SU-DHL-6 (cell line): Measurements from ENCODE around the gene KDM2A.

ENCODE experiments used
- H2AFZ ChIP-seq: fragments of 200-600 bp; sonication (generic); 2 replicates; pipeline ENCODE4 v1.6.1; 2014; ENCODE audit warnings: low read depth, mild to moderate bottlenecking, moderate library complexity, mixed read lengths, antibody characterized with exemption, low read length; ENCODE audit not compliant: severe bottlenecking
- H3F3A ChIP-seq: fragments of 200-600 bp; shearing (Covaris generic); 2 replicates; pipeline ENCODE4 v1.6.0; 2016; ENCODE audit warnings: antibody characterized with exemption, mild to moderate bottlenecking; ENCODE audit not compliant: insufficient read depth
- H3K27ac ChIP-seq: fragments of 200-600 bp; sonication (generic); 2 replicates; pipeline ENCODE4 v1.5.1; 2016; ENCODE audit warnings: low read depth, mild to moderate bottlenecking, low read length, moderate library complexity, mixed read lengths
- H3K27me3 ChIP-seq: fragments of 200-600 bp; sonication (generic), shearing (Covaris generic); 2 replicates; pipeline ENCODE4 v1.6.0; 2014; ENCODE audit warnings: mild to moderate bottlenecking, low read length
- H3K36me3 ChIP-seq: fragments of 200-600 bp; sonication (generic); 2 replicates; pipeline ENCODE4 v1.6.1; 2014; ENCODE audit warnings: mild to moderate bottlenecking, low read length, mixed read lengths
- H3K4me2 ChIP-seq: fragments of 300-600, 200-600 bp; shearing (Covaris generic), sonication (generic); 2 replicates; pipeline ENCODE4 v1.6.0; 2014; ENCODE audit warnings: low read length, low read depth, mild to moderate bottlenecking; ENCODE audit not compliant: poor library complexity, severe bottlenecking
- H3K4me3 ChIP-seq: fragments of 200-600 bp; sonication (generic); 2 replicates; pipeline ENCODE4 v1.5.1; 2014; ENCODE audit warnings: antibody characterized with exemption, low read length, mild to moderate bottlenecking, mixed read lengths; ENCODE audit not compliant: insufficient read depth, poor library complexity, severe bottlenecking
- H3K79me2 ChIP-seq: fragments of 200-600 bp; sonication (generic); 2 replicates; pipeline ENCODE4 v1.6.1; 2014; ENCODE audit warnings: mild to moderate bottlenecking, low read length, moderate library complexity; ENCODE audit not compliant: insufficient read depth
- H3K9ac ChIP-seq: fragments of 200-600 bp; sonication (generic); 2 replicates; pipeline ENCODE4 v1.7.0; 2014; ENCODE audit warnings: mild to moderate bottlenecking, low read length
- H3K9me2 ChIP-seq: fragments of 200-600 bp; sonication (generic); replicated peaks from 2 replicates; pipeline ENCODE4 v1.6.1; 2014; ENCODE audit warnings: low read length; ENCODE audit not compliant: insufficient read depth
- H3K9me3 ChIP-seq: fragments of 200-600 bp; sonication (generic); 2 replicates; pipeline ENCODE4 v1.6.1; 2014; ENCODE audit warnings: low read length, mixed read lengths; ENCODE audit not compliant: insufficient read depth
- H4K20me1 ChIP-seq: fragments of 200-600 bp; sonication (generic); 2 replicates; pipeline ENCODE4 v1.6.1; 2014; ENCODE audit warnings: low read depth, mild to moderate bottlenecking, antibody characterized with exemption, low read length, moderate library complexity, mixed read lengths
- CTCF ChIP-seq: fragments of 200-600 bp; sonication (generic); IDR thresholded peaks from one replicate; pipeline ENCODE4 v1.5.1; 2017; ENCODE audit warnings: antibody characterized with exemption, mild to moderate bottlenecking, low read length, moderate library complexity; ENCODE audit not compliant: insufficient read depth, poor library complexity, severe bottlenecking
- EZH2phosphoT487 ChIP-seq: fragments of 200-600 bp; sonication (generic), shearing (Covaris generic); conservative IDR thresholded peaks from 2 replicates; pipeline ENCODE4 v1.6.1; 2018; ENCODE audit warnings: mild to moderate bottlenecking, antibody characterized with exemption, low read length, moderate library complexity, mixed read lengths

The KDM2A gene

DNA sequence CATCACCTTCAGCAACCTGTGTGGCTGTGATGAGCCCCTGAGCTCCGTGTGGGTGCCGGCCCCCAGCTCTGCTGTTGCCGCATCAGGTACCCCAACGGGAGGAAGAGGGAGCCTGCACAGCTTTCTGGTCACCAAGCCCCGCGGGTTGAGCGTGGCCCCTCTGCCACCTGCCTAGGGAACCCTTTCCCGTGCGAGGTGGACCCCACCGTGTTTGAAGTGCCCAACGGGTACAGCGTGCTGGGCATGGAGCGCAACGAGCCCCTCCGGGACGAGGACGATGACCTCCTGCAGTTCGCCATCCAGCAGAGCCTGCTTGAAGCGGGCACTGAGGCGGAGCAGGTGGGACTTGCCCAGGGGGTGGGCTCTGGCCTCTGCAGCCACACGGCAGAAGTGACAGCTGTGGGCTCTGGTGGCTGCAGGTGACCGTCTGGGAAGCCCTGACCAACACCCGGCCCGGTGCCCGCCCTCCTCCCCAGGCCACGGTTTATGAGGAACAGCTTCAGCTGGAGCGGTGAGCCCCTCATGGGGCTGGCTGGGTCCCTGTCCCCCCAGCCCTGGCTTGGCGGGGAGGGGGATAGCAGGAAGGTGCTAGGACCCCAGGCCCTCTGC is 182.4 kb downstream of the KDM2A start:
- Histone ChIP-seq H2AFZ (no peak overlapping the region), H3K9me2 (no peaks in the 10 kb centered on the region), H3F3A (no peaks in the 10 kb centered on the region), H3K27me3 (no peaks in the 10 kb centered on the region), H4K20me1 (no peaks in the 10 kb centered on the region), H3K4me2 (no peak overlapping the region), H3K9me3 (no peaks in the 10 kb centered on the region), H3K9ac (no peak overlapping the region), H3K27ac (no peak overlapping the region), H3K4me3 (no peak overlapping the region), H3K79me2 (no peaks in the 10 kb centered on the region), H3K36me3 (peaks cover under 1% of the 10 kb centered on the region; the same call in 1 of the 2 replicates)
- TF ChIP-seq EZH2phosphoT487 (no peak), CTCF (no peak)

DNA sequence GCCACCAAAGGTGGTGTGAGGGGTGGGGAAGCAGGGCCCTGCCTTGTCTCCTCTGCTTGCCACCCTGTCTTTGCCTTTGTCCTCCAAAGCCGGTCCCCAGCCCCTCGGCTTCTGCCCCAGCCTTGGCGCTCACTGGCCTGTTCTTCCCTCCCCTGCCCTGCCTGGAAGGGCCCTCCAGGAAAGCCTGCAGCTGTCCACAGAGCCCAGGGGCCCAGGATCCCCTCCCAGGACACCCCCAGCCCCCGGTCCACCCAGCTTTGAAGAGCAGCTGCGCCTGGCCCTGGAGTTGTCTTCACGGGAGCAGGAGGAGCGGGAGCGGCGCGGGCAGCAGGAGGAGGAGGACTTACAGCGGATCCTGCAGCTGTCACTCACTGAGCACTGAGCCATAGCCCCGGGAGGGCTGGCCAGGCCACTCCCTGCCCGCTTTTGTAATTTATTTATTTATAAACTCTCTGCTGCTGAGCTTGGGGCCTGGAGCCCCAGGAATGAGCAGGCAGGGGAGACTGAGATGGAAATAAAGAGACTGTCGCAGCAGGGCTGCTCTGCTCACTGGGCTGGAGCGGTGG is 183.0 kb downstream of the KDM2A start:
- Histone ChIP-seq H3F3A (no peaks in the 10 kb centered on the region), H3K9ac (no peak overlapping the region), H3K36me3 (no peaks in the 10 kb centered on the region; the same call in 1 of the 2 replicates), H3K9me3 (no peaks in the 10 kb centered on the region), H3K27me3 (no peaks in the 10 kb centered on the region), H3K4me3 (no peak overlapping the region), H3K9me2 (no peaks in the 10 kb centered on the region), H3K79me2 (no peaks in the 10 kb centered on the region), H2AFZ (no peak overlapping the region), H4K20me1 (no peaks in the 10 kb centered on the region), H3K27ac (no peak overlapping the region), H3K4me2 (no peak overlapping the region)
- TF ChIP-seq EZH2phosphoT487, result no peak
- TF ChIP-seq CTCF, result no peak

- H4K20me1 ChIP-seq, result no peaks in the 10 kb centered on the region
- TF ChIP-seq CTCF (no peak), EZH2phosphoT487 (no peak)
- no peaks in the 10 kb centered on the region for H3F3A ChIP-seq
- H2AFZ ChIP-seq, result no peak overlapping the region
- no peak overlapping the region for H3K9ac ChIP-seq
- H3K9me3 ChIP-seq, result no peaks in the 10 kb centered on the region
- no peak overlapping the region for H3K4me3 ChIP-seq
- H3K79me2 ChIP-seq, result no peaks in the 10 kb centered on the region
- H3K9me2 ChIP-seq, result no peaks in the 10 kb centered on the region
- no peak overlapping the region for H3K4me2 ChIP-seq
- H3K36me3 ChIP-seq, result no peaks in the 10 kb centered on the region; the same call in 1 of the 2 replicates
- no peak overlapping the region for H3K27ac ChIP-seq
- H3K27me3 ChIP-seq, result no peaks in the 10 kb centered on the region
Observed at GRCh38 chr11:67302571-67303131, 183.6 kb downstream of the KDM2A start.
